ENCODE results near the gene DUSP7. TPM values are rescaled to one million over a fixed set of nuclear protein-coding genes. Genes with fewer than 3 reads are reported as not detected.

The DUSP7 gene
- total and polyA plus RNA-seq, 9 of the 15 experiments (the other 6 are each of a cell fraction or from before 2014, with no cell fraction given) = 0.45 to 15.8 (median 8.2) TPM

GRCh38 chr3:52083556-52084087, 27.3 kb upstream of the DUSP7 start (continued):
- TF ChIP-seq, protein P1, sequence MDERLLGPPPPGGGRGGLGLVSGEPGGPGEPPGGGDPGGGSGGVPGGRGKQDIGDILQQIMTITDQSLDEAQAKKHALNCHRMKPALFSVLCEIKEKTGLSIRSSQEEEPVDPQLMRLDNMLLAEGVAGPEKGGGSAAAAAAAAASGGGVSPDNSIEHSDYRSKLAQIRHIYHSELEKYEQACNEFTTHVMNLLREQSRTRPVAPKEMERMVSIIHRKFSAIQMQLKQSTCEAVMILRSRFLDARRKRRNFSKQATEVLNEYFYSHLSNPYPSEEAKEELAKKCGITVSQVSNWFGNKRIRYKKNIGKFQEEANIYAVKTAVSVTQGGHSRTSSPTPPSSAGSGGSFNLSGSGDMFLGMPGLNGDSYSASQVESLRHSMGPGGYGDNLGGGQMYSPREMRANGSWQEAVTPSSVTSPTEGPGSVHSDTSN (CRISPR knock-in tag; IDR thresholded peaks at IDR 0.05; ENCODE audit: low read depth) = no peak
- TF ChIP-seq, protein P1 (tag; conservative IDR thresholded peaks at IDR 0.05; ENCODE audit: low read depth) = no peak
- TF ChIP-seq RBM14 (IDR thresholded peaks at IDR 0.05; ENCODE audit: borderline replicate concordance, insufficient read depth, low read depth, low read length) (no peak), MYNN (IDR thresholded peaks at IDR 0.05) (no peak), MYNN (CRISPR knock-in tag; IDR thresholded peaks at IDR 0.05) (no peak), AFF1 (IDR thresholded peaks at IDR 0.05; ENCODE audit: low read depth in 1 of 2, partially characterized antibody in 2 of 2) (no peak), NEUROD1 (IDR thresholded peaks at IDR 0.05; ENCODE audit: borderline replicate concordance, low read depth, low read length, partially characterized antibody) (no peak)
